Myocyte (in vitro differentiated cells): Measurements from ENCODE around the gene CST7. TPM values are rescaled to one million over a fixed set of nuclear protein-coding genes. Genes with fewer than 3 reads are reported as not detected.
"Not testable (repeated sequence)": the region's sequence is repeated elsewhere in the genome, so short reads cannot be mapped to it uniquely, and the experiment has no call there.

Experiments
- DNase-seq: peaks from one replicate; pipeline ENCODE4 v3.0.0-alpha.2; 2012; ENCODE audit warnings: low read depth
- total RNA-seq: library from RNA; depleted of rRNA; stranded (reverse); fragments of >200 nt; gene quantifications from 2 replicates; pipeline ENCODE4 v1.2.3, GENCODE V29; 2014

Gene CST7
- total RNA-seq, 1 donor from 2014 or later = 5.4 TPM

GRCh38 chr20:24999568-24999967 is 50.5 kb downstream of the CST7 start:
- DNase-seq = no peak

GRCh38 chr20:25000268-25000801 is 51.3 kb downstream of the CST7 start:
- peak; percentile 73 for DNase-seq

- DNase-seq = not testable (repeated sequence)
Observed at GRCh38 chr20:25001323-25001722, 52.3 kb downstream of the CST7 start.

- DNase-seq = no peak
Observed at GRCh38 chr20:25003002-25003401, 53.9 kb downstream of the CST7 start.

- no peak for DNase-seq
Observed at GRCh38 chr20:25005220-25005619, 56.2 kb downstream of the CST7 start.

GRCh38 chr20:25005661-25006060 is 56.6 kb downstream of the CST7 start:
- no peak for DNase-seq

GRCh38 chr20:25006431-25007167 is 57.5 kb downstream of the CST7 start:
- no peak for DNase-seq

GRCh38 chr20:25007491-25008305 is 58.6 kb downstream of the CST7 start:
- no peak for DNase-seq

- no peak for DNase-seq
Observed at GRCh38 chr20:25008388-25009217, 59.5 kb downstream of the CST7 start.

Other genes with a start within 250 kb of the CST7 start
- gene APMAP, start 43.5 kb downstream of the CST7 start, total RNA-seq = 59.8 and 70.5 TPM in 2 replicates
- gene ACSS1, start 108.9 kb downstream of the CST7 start, total RNA-seq = 0.88 and 1.3 TPM in 2 replicates
- gene VSX1, start 132.9 kb downstream of the CST7 start, total RNA-seq = not detected in 2 replicates
- gene ENTPD6, start 246.4 kb downstream of the CST7 start, total RNA-seq = 38.7 and 43.2 TPM in 2 replicates